SK-N-MC (cell line): ENCODE measurements around the gene CRACDL.

Experiments
- EZH2 ChIP-seq: fragments of 200-600 bp; sonication (generic); IDR thresholded peaks from one replicate; pipeline ENCODE4 v1.6.1; 2017; ENCODE audit warnings: antibody characterized with exemption
- FOXP2 ChIP-seq: optimal IDR thresholded peaks from 2 replicates; pipeline ENCODE3; 2011; ENCODE audit warnings: mild to moderate bottlenecking, moderate library complexity; ENCODE audit not compliant: insufficient read depth; ENCODE audit errors: extremely low read length, control extremely low read depth
- POLR2AphosphoS5 ChIP-seq: IDR thresholded peaks from 2 replicates; pipeline ENCODE4 v1.6.1; 2012; ENCODE audit warnings: mild to moderate bottlenecking, low read depth, low read length, borderline replicate concordance

GRCh38 chr2:98928242-98928641, 7.8 kb downstream of the CRACDL start:
- TF ChIP-seq EZH2 (no peak), FOXP2 (no peak), POLR2AphosphoS5 (no peak)
